Measurements from ENCODE around the gene ACLY.
"Not testable (repeated sequence)": the region's sequence is repeated elsewhere in the genome, so short reads cannot be mapped to it uniquely, and the experiment has no call there.

The ACLY gene

GRCh38 chr17:41910701-41911391, 7.9 kb downstream of the ACLY start:
- DNase-seq (ENCODE audit: low spot score) = no peak

- no peak for DNase-seq (ENCODE audit: low spot score)
Observed at GRCh38 chr17:41909088-41909487, 9.7 kb downstream of the ACLY start.

GRCh38 chr17:41907633-41908539, 10.9 kb downstream of the ACLY start:
- DNase-seq (ENCODE audit: low spot score) = no peak

GRCh38 chr17:41907185-41907556, 11.6 kb downstream of the ACLY start:
- DNase-seq (ENCODE audit: low spot score) = no peak

- DNase-seq (ENCODE audit: low spot score) = no peak
Observed at GRCh38 chr17:41906465-41907184, 12.1 kb downstream of the ACLY start.

GRCh38 chr17:41905172-41905571, 13.6 kb downstream of the ACLY start:
- DNase-seq (ENCODE audit: low spot score) = no peak

GRCh38 chr17:41904242-41904841, 14.4 kb downstream of the ACLY start:
- DNase-seq (ENCODE audit: low spot score) = no peak

GRCh38 chr17:41901646-41902045, 17.1 kb downstream of the ACLY start:
- DNase-seq (ENCODE audit: low spot score) = no peak

- DNase-seq (ENCODE audit: low spot score) = no peak
Observed at GRCh38 chr17:41896726-41897125, 22.0 kb downstream of the ACLY start.

GRCh38 chr17:41895617-41896016, 23.1 kb downstream of the ACLY start:
- DNase-seq (ENCODE audit: low spot score) = no peak

GRCh38 chr17:41894791-41895331, 23.9 kb downstream of the ACLY start:
- DNase-seq (ENCODE audit: low spot score) = no peak

GRCh38 chr17:41893384-41893783, 25.4 kb downstream of the ACLY start:
- DNase-seq (ENCODE audit: low spot score) = no peak

GRCh38 chr17:41892021-41892376, 26.8 kb downstream of the ACLY start:
- DNase-seq (ENCODE audit: low spot score) = no peak

- no peak for DNase-seq (ENCODE audit: low spot score)
Observed at GRCh38 chr17:41891135-41892020, 27.4 kb downstream of the ACLY start.

- DNase-seq (ENCODE audit: low spot score) = peak; percentile 18
Observed at GRCh38 chr17:41888332-41888965, 30.3 kb downstream of the ACLY start.

- DNase-seq (ENCODE audit: low spot score) = no peak
Observed at GRCh38 chr17:41885733-41886132, 33.0 kb downstream of the ACLY start.

GRCh38 chr17:41882756-41883155, 36.0 kb downstream of the ACLY start:
- no peak for DNase-seq (ENCODE audit: low spot score)

- no peak for DNase-seq (ENCODE audit: low spot score)
Observed at GRCh38 chr17:41880130-41880529, 38.6 kb downstream of the ACLY start.

GRCh38 chr17:41874293-41874670, 44.5 kb downstream of the ACLY start:
- DNase-seq (ENCODE audit: low spot score) = not testable (repeated sequence)

- DNase-seq (ENCODE audit: low spot score) = no peak
Observed at GRCh38 chr17:41873559-41874292, 45.0 kb downstream of the ACLY start.

All from pons (tissue), 1 donor.